Left ventricle myocardium inferior (tissue), 1 donor: ENCODE data around the gene MMD2. TPM values are rescaled to one million over a fixed set of nuclear protein-coding genes. Genes with fewer than 3 reads are reported as not detected.
"Not testable (repeated sequence)": the region's sequence is repeated elsewhere in the genome, so short reads cannot be mapped to it uniquely, and the experiment has no call there.

Experiments
- DNase-seq: peaks from one replicate; pipeline ENCODE4 v3.0.0-alpha.2; 2020
- H3K27ac ChIP-seq: fragments of 200-600 bp; replicated peaks from 2 replicates; pipeline ENCODE4 v1.8.0; 2021
- H3K27me3 ChIP-seq: fragments of 200-600 bp; 2 replicates; pipeline ENCODE4 v1.8.0; 2021; ENCODE audit warnings: low read depth
- H3K36me3 ChIP-seq: fragments of 200-600 bp; 2 replicates; pipeline ENCODE4 v1.8.0; 2021
- H3K4me1 ChIP-seq: fragments of 200-600 bp; 2 replicates; pipeline ENCODE4 v1.8.0; 2021
- H3K4me3 ChIP-seq: fragments of 200-600 bp; 2 replicates; pipeline ENCODE4 v1.8.0; 2021; ENCODE audit warnings: mild to moderate bottlenecking, moderate library complexity
- H3K9me3 ChIP-seq: fragments of 200-600 bp; replicated peaks from 2 replicates; pipeline ENCODE4 v1.8.0; 2021
- CTCF ChIP-seq: fragments of 200-600 bp; IDR thresholded peaks from 2 replicates; pipeline ENCODE4 v1.8.0; 2021; ENCODE audit warnings: antibody characterized with exemption, mild to moderate bottlenecking, borderline replicate concordance
- intact Hi-C: fragments of 100-400 bp; cut with micrococcal nuclease; formaldehyde crosslinking; loops from one replicate; pipeline ENCODE4 v1.11.0; 2022
- total RNA-seq: library from RNA; stranded (reverse); fragmentation: NEBNext Ultra II Directional; extraction: Animal tissue kit (Norgen Biotek cat#: 25700); gene quantifications from one replicate; pipeline ENCODE4 v1.2.1, GENCODE V29; 2021
- donor health status: DM: no; HTN: yes; CAD: no; lungs with severe emphysema.

Gene MMD2
- total RNA-seq, 1 donor from 2014 or later = not detected

GRCh38 chr7:4973728-4974198, 14.8 kb upstream of the MMD2 start:
- H3K27ac ChIP-seq = peak overlapping the region; percentile 89
- no peaks in the 10 kb centered on the region for H3K27me3 ChIP-seq
- DNase-seq = peak; percentile 88
- peak; percentile 88 for TF ChIP-seq CTCF
- intact Hi-C loops = no loop called here
- peak overlapping the region; percentile 91 for H3K4me3 ChIP-seq
- peaks cover 28% of the 10 kb centered on the region for H3K36me3 ChIP-seq
- no peaks in the 10 kb centered on the region for H3K9me3 ChIP-seq
- peaks cover 29% of the 10 kb centered on the region for H3K4me1 ChIP-seq

- H3K9me3 ChIP-seq, H3K4me3 ChIP-seq, DNase-seq, intact Hi-C loops, H3K27ac ChIP-seq, H3K27me3 ChIP-seq: not testable (repeated sequence)
- Histone ChIP-seq H3K4me1 (peaks cover 24% of the 10 kb centered on the region), H3K36me3 (peaks cover 15% of the 10 kb centered on the region)
Measured at GRCh38 chr7:4972446-4972845, 13.5 kb upstream of the MMD2 start.

- Histone ChIP-seq H3K36me3 (no peaks in the 10 kb centered on the region), H3K27ac (no peak overlapping the region), H3K4me3 (no peak overlapping the region), H3K9me3 (no peaks in the 10 kb centered on the region), H3K27me3 (peaks cover 61% of the 10 kb centered on the region), H3K4me1 (no peaks in the 10 kb centered on the region)
- TF ChIP-seq CTCF = no peak
- intact Hi-C loops = no loop called here
- no peak for DNase-seq
Measured at GRCh38 chr7:4965295-4966022, 6.5 kb upstream of the MMD2 start.

GRCh38 chr7:4964506-4964905, 5.5 kb upstream of the MMD2 start:
- H3K27ac ChIP-seq = no peak overlapping the region
- no peaks in the 10 kb centered on the region for H3K9me3 ChIP-seq
- intact Hi-C loops = no loop called here
- no peak for TF ChIP-seq CTCF
- peaks cover 67% of the 10 kb centered on the region for H3K27me3 ChIP-seq
- DNase-seq = no peak
- H3K36me3 ChIP-seq = no peaks in the 10 kb centered on the region
- H3K4me1 ChIP-seq = no peaks in the 10 kb centered on the region
- no peak overlapping the region for H3K4me3 ChIP-seq

- no peaks in the 10 kb centered on the region for H3K9me3 ChIP-seq
- H3K4me3 ChIP-seq = no peak overlapping the region
- intact Hi-C loops = no loop called here
- DNase-seq = no peak
- H3K27me3 ChIP-seq = peaks cover 81% of the 10 kb centered on the region
- no peak overlapping the region for H3K27ac ChIP-seq
- H3K36me3 ChIP-seq = no peaks in the 10 kb centered on the region
- H3K4me1 ChIP-seq = peaks cover 11% of the 10 kb centered on the region
- TF ChIP-seq CTCF = no peak
Measured at GRCh38 chr7:4962872-4963775, 4.1 kb upstream of the MMD2 start.
